SJCRH30 (cell line): Measurements from ENCODE around the gene PRX. TPM values are rescaled to one million over a fixed set of nuclear protein-coding genes. Genes with fewer than 3 reads are reported as not detected.
A peak's percentile ranks its signal among the peaks of the same experiment; 100 is the strongest.
"Not testable (repeated sequence)": the region's sequence is repeated elsewhere in the genome, so short reads cannot be mapped to it uniquely, and the experiment has no call there.

Experiments used
- DNase-seq, 2 experiments: peaks; one replicate each; pipeline ENCODE4 v3.0.0-alpha.2; 2015 to 2020
- H3K27ac ChIP-seq: fragments of 250-450 bp; sonication (Bioruptor Pico); 2 replicates; pipeline ENCODE4 v1.5.1; 2020; ENCODE audit warnings: mild to moderate bottlenecking, moderate library complexity
- H3K27me3 ChIP-seq: fragments of 250-450 bp; sonication (Bioruptor Pico); 2 replicates; pipeline ENCODE4 v1.5.1; 2020; ENCODE audit warnings: mild to moderate bottlenecking, moderate library complexity
- H3K36me3 ChIP-seq: fragments of 250-450 bp; sonication (Bioruptor Pico); 2 replicates; pipeline ENCODE4 v1.5.1; 2020; ENCODE audit warnings: mild to moderate bottlenecking, moderate library complexity
- H3K4me1 ChIP-seq: fragments of 250-450 bp; sonication (Bioruptor Pico); 2 replicates; pipeline ENCODE4 v1.5.1; 2020; ENCODE audit warnings: mild to moderate bottlenecking, moderate library complexity
- H3K4me3 ChIP-seq: fragments of 250-450 bp; sonication (Bioruptor Pico); 2 replicates; pipeline ENCODE4 v1.5.1; 2020; ENCODE audit warnings: mild to moderate bottlenecking, moderate library complexity
- H3K9me3 ChIP-seq: fragments of 250-450 bp; sonication (Bioruptor Pico); replicated peaks from 2 replicates; pipeline ENCODE4 v1.5.1; 2020; ENCODE audit warnings: mild to moderate bottlenecking, moderate library complexity
- total RNA-seq: library from RNA; depleted of rRNA; stranded (reverse); fragments of >200 nt; shearing (Covaris generic); gene quantifications from 2 replicates; pipeline ENCODE4 v1.2.3, GENCODE V29; 2014

Gene PRX
- total RNA-seq, 1 experiment from 2014 or later = 4.0 TPM

DNA sequence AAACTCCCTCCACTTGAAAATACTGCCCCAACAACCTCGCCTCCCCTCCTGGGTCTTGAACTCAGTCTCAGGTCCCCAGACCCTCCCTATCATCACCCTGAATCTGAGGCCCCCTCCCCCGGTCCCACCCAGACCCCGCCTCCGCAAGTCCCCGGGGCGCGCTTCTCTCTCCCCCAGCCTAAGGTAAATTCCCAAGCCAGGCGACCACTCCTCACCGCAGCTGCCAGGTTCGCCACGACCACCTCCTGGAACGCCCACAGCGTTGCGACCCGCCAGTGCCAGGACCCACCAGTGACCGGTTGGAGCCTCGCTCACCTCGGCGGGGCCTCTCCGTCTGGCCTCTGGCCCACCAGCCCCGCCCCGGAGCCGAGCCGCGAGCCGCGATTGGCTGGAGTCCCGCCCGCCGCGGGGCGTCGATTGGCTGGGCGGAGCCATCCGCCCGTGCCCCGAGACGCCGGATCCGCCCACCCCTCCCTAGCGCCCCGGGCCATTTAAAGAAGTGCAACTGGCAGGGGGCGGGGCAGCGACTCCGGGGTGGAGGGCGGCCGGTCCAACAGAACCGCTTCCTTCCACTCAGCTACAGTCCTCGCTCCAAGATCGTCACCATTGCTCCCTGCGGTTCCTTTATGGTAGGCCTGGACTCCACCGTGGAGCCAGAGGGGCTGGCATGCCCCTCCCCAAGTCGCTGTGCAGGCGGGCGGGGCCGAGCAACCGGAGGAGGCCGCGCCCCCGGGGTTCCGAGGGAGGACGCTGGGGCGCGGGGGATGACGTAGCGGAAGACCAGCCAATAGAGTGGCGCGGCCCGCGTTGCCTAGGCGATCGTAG, 31.0 kb upstream of the PRX start, which contains the start of gene SERTAD3:
Gene SERTAD3, minus strand, starts transcription at position 336 of the 825 bp plus-strand sequence. CDS start 2,255 bp downstream, outside the sequence.
- peaks cover 11% of the 10 kb centered on the region; the same call in 1 of the 2 replicates for H3K36me3 ChIP-seq
- peaks cover 10% of the 10 kb centered on the region for H3K4me1 ChIP-seq
- DNase-seq = peak; percentile 99
- H3K4me3 ChIP-seq = peak within 1 kb of the TSS; percentile 75
- H3K9me3 ChIP-seq = no peaks in the 10 kb centered on the region
- no peaks in the 10 kb centered on the region for H3K27me3 ChIP-seq
- peak within 1 kb of the TSS; percentile 68 for H3K27ac ChIP-seq

DNA sequence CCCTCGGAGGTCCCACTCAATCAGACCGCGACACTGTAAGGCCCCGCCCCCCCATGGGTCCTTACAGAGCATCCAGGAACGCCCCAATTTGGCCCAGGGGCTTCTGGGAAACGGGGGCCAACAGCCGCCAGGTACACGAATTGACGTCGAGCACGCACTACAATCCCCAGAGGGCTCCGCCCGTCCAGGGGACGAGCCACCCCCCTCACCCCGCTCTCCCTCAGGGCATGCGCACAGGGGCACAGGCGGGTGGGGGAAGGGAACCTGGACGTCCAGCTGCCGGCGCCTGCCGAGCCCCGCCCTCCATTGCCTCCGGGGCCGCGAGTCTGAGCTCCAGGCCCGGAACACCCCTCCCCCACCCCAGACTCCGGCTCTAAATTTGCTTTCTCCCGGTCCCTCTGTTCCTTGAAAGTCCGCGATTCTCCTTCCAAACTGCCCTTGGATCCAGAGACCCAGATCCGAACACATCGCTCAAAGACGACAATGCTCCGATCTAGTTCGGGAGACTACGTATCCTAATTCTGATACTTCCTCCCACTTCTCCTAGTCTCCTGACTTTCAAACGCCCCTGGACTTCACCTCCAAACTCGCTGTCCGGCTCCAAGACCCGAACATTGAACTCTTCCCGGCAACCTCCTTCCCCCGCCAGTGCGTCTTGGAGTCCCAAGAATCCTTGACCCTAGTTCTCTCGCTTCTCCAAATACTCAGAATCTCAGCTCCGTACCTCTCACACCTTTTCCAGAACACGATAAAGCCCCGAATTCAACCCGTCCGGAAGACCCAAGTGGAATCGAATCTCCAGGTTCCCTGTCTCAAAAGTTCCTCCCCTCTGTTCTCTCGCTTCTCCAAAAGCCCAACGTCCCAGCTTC, 30.2 kb upstream of the PRX start:
- Histone ChIP-seq H3K4me1 (peaks cover 10% of the 10 kb centered on the region), H3K9me3 (no peaks in the 10 kb centered on the region), H3K4me3 (peak overlapping the region; percentile 75), H3K27me3 (no peaks in the 10 kb centered on the region), H3K27ac (peak overlapping the region; percentile 68), H3K36me3 (peaks cover 11% of the 10 kb centered on the region; the same call in 1 of the 2 replicates)
- peak; percentile 100 for DNase-seq

DNA sequence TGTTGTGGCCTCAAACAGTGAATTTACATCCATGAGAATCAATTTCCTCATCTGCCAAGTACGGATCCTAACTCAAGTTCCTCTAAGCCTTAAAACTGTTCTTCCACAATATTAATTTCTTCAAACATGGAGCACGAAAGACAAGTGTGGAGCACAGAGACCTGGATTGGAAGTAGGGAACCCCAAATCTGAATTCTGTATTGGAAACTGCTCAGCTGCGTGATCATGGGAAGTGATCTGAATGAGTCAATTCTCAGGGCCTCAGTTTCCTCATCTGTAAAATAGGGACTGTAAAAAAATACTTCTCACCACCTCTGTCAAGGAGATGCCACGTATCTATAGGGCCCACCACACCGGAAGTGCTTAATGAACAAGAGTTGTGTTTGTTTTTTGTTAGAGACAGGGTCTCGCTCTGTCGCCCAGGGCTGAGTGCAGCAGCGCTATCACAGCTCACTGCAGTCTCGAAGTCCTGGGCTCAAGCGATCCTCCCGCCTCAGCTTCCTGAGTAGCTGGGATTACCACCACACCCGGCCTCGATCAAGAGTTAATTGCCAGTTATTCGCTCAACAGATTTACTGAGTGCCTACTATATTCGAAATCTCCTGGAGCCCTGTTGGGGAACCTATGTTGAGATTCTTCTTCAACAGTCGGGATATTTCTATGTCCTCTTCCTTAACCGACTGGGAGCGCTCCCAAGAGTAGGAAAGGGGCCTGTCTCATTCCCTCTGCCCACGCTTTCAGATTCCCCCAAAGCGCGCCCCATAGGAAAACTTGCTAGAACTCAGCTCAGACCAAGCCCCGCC, 29.4 kb upstream of the PRX start:
- Histone ChIP-seq H3K27me3 (no peaks in the 10 kb centered on the region), H3K4me3 (peak overlapping the region; percentile 75), H3K4me1 (peaks cover 10% of the 10 kb centered on the region), H3K36me3 (peaks cover 11% of the 10 kb centered on the region; the same call in 1 of the 2 replicates), H3K27ac (peak overlapping the region; percentile 40), H3K9me3 (no peaks in the 10 kb centered on the region)
- DNase-seq = no peak

DNA sequence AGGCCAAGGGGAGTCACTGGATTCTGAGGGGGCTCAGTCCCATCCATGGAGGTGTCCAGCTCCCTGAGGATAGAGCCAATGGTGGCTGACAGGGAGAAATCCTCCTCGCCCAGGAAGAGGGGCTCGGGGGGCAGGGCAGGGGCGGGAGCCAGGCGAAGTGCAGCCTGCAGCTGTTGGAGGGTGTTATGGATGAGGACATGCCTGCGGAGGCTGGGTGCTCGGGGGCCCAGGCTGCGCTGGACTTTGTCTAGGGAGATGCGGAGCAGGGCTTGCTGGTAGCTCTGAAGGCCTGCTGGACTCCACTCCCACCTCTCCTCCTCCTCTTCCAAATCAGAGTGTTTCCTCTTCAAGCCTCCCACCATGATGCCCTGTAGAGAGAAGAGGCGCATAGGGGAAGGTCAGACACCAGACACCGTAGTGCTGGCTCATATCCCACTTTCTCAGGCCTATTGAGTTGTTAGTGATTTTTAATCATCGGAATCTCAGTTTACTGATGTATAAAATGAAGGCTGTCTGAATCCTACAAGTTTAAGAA, 28.6 kb upstream of the PRX start:
- peak; percentile 43 to 44 for DNase-seq
- Histone ChIP-seq H3K4me1 (peaks cover 10% of the 10 kb centered on the region), H3K27me3 (no peaks in the 10 kb centered on the region), H3K36me3 (peaks cover 11% of the 10 kb centered on the region; the same call in 1 of the 2 replicates), H3K4me3 (no peak overlapping the region), H3K27ac (no peak overlapping the region; the same call in 1 of the 2 replicates), H3K9me3 (no peaks in the 10 kb centered on the region)

DNA sequence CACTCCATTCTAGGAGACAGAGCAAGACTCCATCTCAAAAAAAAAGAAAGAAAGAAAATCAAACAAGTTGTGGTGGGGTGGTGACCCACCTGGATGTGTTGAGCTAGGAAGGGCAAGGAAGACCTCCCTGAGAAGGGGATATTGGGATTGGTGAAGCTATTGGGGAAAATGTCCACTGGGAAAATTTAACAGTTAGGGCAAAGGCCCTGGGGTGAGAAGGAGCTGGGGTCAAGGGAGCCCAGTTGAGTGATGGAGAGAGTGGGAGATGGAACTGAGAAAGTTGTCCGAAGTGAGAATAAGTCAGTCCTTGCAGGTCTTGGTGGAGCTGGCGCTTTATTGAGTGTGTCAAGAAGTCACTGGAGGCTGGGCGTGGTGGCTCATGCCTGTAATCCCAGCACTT, 25.1 kb upstream of the PRX start:
- Histone ChIP-seq H3K9me3 (no peaks in the 10 kb centered on the region), H3K36me3 (peaks cover 11% of the 10 kb centered on the region; the same call in 1 of the 2 replicates), H3K4me1 (peaks cover 7% of the 10 kb centered on the region), H3K4me3 (no peak overlapping the region), H3K27ac (no peak overlapping the region), H3K27me3 (no peaks in the 10 kb centered on the region)
- no peak for DNase-seq

DNA sequence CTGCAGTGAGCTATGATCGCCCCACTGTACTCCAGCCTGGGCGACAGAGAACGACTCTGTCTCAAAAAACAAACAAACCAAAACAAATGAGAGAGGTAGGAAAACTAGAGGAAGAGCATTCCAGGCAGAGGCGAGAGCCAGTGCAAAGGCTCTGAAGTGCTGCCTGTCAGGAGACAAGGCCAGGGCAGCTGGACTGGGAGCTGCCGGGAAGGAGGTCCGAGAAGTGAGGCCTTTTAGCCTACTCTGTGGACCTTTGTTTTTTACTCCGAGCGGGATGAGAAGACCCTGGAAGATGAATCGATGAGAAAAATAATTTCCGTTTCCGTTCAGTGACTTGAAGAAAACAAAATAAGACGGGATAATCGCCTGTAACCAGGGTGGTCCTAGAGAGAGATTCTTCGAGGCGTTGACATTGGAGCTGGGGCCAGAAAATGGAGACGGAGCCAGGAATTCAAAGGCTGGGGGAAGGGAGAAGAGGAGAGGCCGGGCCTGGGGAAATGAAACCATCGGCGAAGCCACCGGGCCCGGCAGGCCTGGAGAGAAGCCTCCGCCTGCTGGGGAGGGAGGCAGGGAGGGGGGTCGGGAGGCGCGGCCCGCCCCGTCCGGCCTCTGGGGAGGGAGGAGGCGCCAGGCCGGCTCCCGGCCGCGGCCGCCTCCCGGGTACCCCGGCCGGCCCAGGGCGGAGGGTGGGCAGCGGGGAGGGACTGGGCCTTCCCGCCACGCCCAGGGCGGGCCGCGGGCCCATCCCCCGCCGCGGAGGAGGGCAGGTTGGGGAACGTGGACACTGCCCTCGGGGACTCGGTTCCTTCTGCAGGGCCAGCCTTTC, 20.4 kb upstream of the PRX start:
- DNase-seq = peak; percentile 92 to 96
- H3K27me3 ChIP-seq = no peaks in the 10 kb centered on the region
- peak overlapping the region; percentile 54 for H3K4me3 ChIP-seq
- peak overlapping the region; percentile 86 for H3K27ac ChIP-seq
- H3K4me1 ChIP-seq = no peaks in the 10 kb centered on the region
- H3K9me3 ChIP-seq = no peaks in the 10 kb centered on the region
- no peaks in the 10 kb centered on the region for H3K36me3 ChIP-seq

DNA sequence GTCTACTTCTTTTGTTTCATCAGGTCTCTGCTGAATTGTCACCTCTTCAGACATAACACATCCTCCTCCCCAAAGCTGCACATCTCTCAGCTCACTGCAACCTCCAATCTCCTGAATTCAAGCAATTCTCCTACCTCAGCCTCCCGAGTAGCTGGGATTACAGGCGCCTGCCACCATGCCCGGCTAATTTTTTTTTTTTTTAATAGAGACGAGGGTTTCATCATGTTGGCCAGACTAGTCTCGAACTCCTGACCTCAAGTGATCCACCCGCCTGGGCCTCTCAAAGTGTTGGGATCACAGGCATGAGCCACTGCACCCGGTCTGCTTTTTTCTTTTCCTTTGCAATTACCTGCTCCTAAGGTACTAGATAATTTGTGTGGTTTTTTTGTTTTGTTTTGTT, 19.6 kb upstream of the PRX start:
- not testable (repeated sequence) for H3K9me3 ChIP-seq, H3K36me3 ChIP-seq, DNase-seq, H3K27me3 ChIP-seq, H3K4me1 ChIP-seq
- Histone ChIP-seq H3K27ac (peak overlapping the region; percentile 86), H3K4me3 (peak overlapping the region; percentile 54)

DNA sequence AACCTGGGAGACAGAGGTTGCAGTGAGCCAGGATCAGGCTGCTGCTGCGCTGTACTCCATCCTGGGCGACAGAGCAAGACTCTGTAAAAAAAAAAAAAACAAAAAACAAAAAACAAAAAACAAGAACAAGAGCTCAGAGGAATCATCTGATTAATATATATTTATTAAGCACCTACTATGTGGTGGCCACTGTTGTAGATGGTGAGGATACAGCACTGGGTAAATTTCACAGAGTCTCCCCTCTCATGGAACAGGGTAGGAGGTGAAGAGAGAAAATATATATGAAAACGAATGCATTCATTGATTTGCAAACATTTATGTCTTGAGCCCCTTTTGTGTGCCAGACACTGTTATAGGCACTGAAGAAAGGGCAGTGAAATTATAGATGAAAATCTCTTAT, 18.5 kb upstream of the PRX start:
- H3K27ac ChIP-seq = no peak overlapping the region
- H3K9me3 ChIP-seq = no peaks in the 10 kb centered on the region
- no peak overlapping the region for H3K4me3 ChIP-seq
- peaks cover 4% of the 10 kb centered on the region; the same call in 1 of the 2 replicates for H3K4me1 ChIP-seq
- no peak for DNase-seq
- H3K36me3 ChIP-seq = no peaks in the 10 kb centered on the region
- H3K27me3 ChIP-seq = no peaks in the 10 kb centered on the region

DNA sequence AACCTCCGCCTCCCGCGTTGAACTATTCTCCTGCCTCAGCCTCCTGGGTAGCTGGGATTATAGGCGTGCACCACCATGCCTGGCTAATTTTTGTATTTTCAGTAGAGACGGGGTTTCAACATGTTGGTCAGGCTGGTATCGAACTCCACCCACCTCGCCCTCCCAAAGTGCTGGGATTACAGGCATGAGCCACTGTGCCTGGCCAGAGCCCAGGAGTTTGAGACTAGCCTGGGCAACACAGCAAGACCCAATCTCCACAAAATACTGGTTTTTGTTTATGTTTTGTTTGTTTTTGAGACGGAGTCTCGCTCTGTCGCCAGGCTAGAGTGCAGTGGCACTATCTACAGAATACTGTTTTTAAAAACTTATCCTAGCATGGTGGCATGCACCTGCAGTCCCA, 17.1 kb upstream of the PRX start:
- H3K36me3 ChIP-seq, DNase-seq, H3K27ac ChIP-seq, H3K4me1 ChIP-seq, H3K4me3 ChIP-seq, H3K9me3 ChIP-seq, H3K27me3 ChIP-seq: not testable (repeated sequence)

DNA sequence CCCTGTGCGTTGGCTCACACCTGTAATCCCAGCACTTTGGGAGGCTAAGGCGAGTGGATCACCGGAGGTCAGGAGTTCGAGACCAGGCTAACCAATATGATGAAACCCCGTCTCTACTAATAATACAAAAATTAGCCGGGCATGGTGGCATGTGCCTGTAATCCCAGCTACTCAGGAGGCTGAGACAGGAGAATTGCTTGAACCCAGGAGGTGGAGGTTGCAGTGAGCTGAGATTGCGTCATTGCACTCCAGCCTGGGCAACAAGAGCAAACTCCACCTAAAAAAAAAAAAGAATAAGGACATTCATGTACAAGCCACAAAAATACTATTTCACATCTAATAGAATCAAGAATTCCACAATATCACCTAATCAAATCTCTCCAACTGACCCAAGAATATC, 15.0 kb upstream of the PRX start:
- H3K9me3 ChIP-seq, H3K4me3 ChIP-seq, H3K27ac ChIP-seq, H3K4me1 ChIP-seq, H3K36me3 ChIP-seq, DNase-seq, H3K27me3 ChIP-seq: not testable (repeated sequence)

DNA sequence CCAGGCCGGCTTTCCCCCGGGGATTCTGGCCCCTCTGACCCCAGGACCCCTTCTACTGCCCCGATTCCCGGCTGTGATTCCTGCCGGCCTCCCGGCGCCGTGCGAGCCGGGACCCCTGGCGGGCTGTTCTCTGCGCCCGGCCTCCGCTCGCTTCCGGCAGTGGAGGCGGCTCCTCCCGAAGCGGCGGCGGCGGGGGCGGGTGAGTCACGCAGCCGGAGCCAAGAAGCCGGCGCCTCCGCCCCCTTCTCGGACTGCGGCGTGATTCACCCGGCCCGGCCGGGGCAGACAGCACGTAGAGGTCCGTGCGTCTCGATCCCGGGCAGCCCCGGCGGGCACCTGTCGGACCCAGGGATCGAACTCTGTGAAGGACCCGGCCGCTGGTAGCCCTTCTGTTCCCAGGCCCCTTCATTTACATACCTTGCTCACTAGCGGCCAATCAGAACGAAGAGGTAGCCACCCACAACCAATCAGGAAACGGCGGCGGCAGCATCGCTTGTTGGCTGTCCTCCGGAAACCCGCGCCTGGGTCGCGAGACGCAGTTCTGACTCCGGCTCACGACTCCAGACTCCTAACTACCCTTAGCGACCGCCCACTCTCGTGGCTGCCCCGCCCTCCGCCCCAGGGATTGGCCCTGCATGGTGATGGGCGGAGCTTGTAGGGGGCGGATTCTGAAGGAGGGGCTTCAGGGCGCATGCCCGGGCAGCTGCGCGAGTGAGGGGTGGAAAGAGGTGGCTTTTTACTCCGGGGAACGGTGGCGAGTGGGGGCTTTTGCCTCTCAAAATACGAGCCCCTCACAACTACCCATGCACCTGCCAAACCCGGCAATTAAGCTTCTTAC, 12.5 kb upstream of the PRX start, which contains the start of gene SERTAD1:
Gene SERTAD1, minus strand, starts transcription at position 543 of the 838 bp plus-strand sequence. CDS start 2,446 bp downstream, outside the sequence.
- peak; percentile 100 for DNase-seq

DNA sequence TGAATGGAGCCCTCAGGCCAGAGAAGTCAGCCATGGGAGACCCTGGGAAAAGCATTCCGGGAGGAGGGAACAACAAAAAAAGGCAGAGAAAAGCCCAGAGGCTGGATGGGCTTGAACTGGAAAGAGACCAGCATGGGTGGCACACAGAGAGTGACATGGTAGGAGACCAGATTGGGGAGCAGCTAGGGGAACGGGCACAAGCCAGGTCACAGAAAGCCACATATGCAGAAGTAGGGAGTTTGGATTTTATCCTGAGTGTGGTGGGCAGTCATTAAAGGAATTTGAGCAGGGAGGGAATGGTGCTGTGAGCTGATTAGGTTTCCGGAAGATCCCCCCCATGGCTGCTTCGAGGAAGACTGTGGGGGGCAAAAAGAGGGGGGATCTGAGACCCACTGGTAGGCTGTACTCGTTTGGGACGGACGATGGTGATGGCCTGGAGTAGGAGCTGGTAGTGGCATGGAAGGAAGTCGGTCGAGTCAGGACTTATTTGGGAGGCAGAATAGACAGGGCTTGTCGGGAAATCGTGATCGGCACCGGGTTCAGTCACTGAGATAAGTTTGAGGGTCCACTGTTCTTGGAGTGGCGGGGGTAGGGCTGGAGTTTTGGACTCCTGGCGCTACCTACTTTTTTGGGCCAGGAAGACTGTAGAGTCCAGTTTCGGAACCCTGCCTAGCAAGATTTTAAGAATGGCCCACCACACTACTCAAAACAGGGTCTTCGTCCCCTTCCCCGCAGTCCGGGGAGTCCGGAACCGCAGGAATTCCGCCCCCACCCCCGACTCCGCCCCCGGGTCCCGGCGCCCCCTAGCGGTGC, 11.7 kb upstream of the PRX start:
- peak overlapping the region; percentile 89 for H3K27ac ChIP-seq
- DNase-seq = peak; percentile 43 to 60
- no peaks in the 10 kb centered on the region for H3K27me3 ChIP-seq
- H3K4me3 ChIP-seq = peak overlapping the region; percentile 81
- no peaks in the 10 kb centered on the region for H3K36me3 ChIP-seq
- H3K4me1 ChIP-seq = peaks cover 4% of the 10 kb centered on the region; the same call in 1 of the 2 replicates
- H3K9me3 ChIP-seq = no peaks in the 10 kb centered on the region

More for the DNA sequence above, 12.5 kb upstream of the PRX start, which contains the start of gene SERTAD1:
- H3K9me3 ChIP-seq = no peaks in the 10 kb centered on the region
- peak within 1 kb of the TSS; percentile 81 for H3K4me3 ChIP-seq
- H3K27ac ChIP-seq = peak within 1 kb of the TSS; percentile 89
- H3K36me3 ChIP-seq = no peaks in the 10 kb centered on the region
- peaks cover 4% of the 10 kb centered on the region; the same call in 1 of the 2 replicates for H3K4me1 ChIP-seq
- no peaks in the 10 kb centered on the region for H3K27me3 ChIP-seq
